CD8-positive, alpha-beta memory T cell (primary cell): Measurements from ENCODE around the gene COL27A1. TPM values are rescaled to one million over a fixed set of nuclear protein-coding genes. Genes with fewer than 3 reads are reported as not detected.

Source experiments
- CTCF ChIA-PET: fragments of 350-600 bp; sonication (Branson Sonifier 250); formaldehyde crosslinking; loops from one replicate; lab custom pipeline; 2021; ENCODE audit warnings: antibody characterized with exemption; lab: Charles Lee
- POLR2A ChIA-PET: fragments of 350-600 bp; sonication (Branson Sonifier 250); formaldehyde crosslinking; loops from one replicate; lab custom pipeline; 2021; ENCODE audit warnings: antibody characterized with exemption; lab: Charles Lee
- DNase-seq, 5 donors: peaks; one replicate each; pipeline versions ENCODE4 v3.0.0 to v3.0.0-alpha.2; 2020 to 2022; ENCODE audit warnings: mixed read lengths in 1 of 5
- H3K27ac ChIP-seq: one replicate; pipeline ENCODE4 v1.7.0; 2013; ENCODE audit warnings: low read depth, mild to moderate bottlenecking, low read length, moderate library complexity
- H3K27me3 ChIP-seq: 2 replicates; pipeline ENCODE4 v1.7.0; 2013; ENCODE audit warnings: low read length, mild to moderate bottlenecking; ENCODE audit not compliant: insufficient read depth, poor library complexity, severe bottlenecking
- H3K36me3 ChIP-seq: 2 replicates; pipeline ENCODE4 v1.7.0; 2013; ENCODE audit warnings: mild to moderate bottlenecking, low read length, moderate library complexity; ENCODE audit not compliant: insufficient read depth
- H3K4me1 ChIP-seq: 2 replicates; pipeline ENCODE4 v1.7.0; 2013; ENCODE audit warnings: mild to moderate bottlenecking, low read length, moderate library complexity; ENCODE audit not compliant: insufficient read depth
- H3K4me3 ChIP-seq: 2 replicates; pipeline ENCODE4 v1.7.0; 2013; ENCODE audit warnings: mild to moderate bottlenecking, low read length
- H3K9me3 ChIP-seq: 2 replicates; pipeline ENCODE4 v1.7.0; 2013; ENCODE audit warnings: mild to moderate bottlenecking, low read length
- H3K27ac Mint-ChIP-seq, 8 donors: one replicate each; pipeline ENCODE4 v1.8.0; 2020 to 2021; ENCODE audit warnings: mixed read lengths in 8 of 8, mild to moderate bottlenecking in 6 of 8, inconsistent platforms in 3 of 8, moderate library complexity in 3 of 8
- H3K27me3 Mint-ChIP-seq, 2 donors: one replicate each; pipeline ENCODE4 v1.8.0; 2020 to 2021; ENCODE audit warnings: mixed read lengths in 2 of 2, mild to moderate bottlenecking in 1 of 2, moderate library complexity in 1 of 2
- H3K36me3 Mint-ChIP-seq, 3 donors: one replicate each; pipeline ENCODE4 v1.8.0; 2020 to 2021; ENCODE audit warnings: mixed read lengths in 3 of 3, inconsistent platforms in 1 of 3, mild to moderate bottlenecking in 1 of 3
- H3K4me1 Mint-ChIP-seq, 3 donors: one replicate each; pipeline ENCODE4 v1.8.0; 2020 to 2021; ENCODE audit warnings: mixed read lengths in 3 of 3, inconsistent platforms in 1 of 3, mild to moderate bottlenecking in 1 of 3
- H3K4me3 Mint-ChIP-seq, 7 donors: one replicate each; pipeline ENCODE4 v1.8.0; 2020 to 2021; ENCODE audit warnings: mixed read lengths in 7 of 7, mild to moderate bottlenecking in 6 of 7, moderate library complexity in 4 of 7, inconsistent platforms in 2 of 7
- H3K9me3 Mint-ChIP-seq, 5 donors: one replicate each; pipeline ENCODE4 v1.8.0; 2020 to 2022; ENCODE audit warnings: mixed read lengths in 5 of 5, mild to moderate bottlenecking in 3 of 5, moderate library complexity in 2 of 5, inconsistent platforms in 1 of 5
- polyA plus RNA-seq: library from polyadenylated mRNA; unstranded; fragments of 300-500 nt; fragmentation: Illumina TruSeq; gene quantifications from one replicate; pipeline ENCODE4 v1.2.3, GENCODE V29; 2021
- total RNA-seq, 2 experiments: library from RNA; stranded (reverse); gene quantifications; one replicate each; pipeline ENCODE4 v1.2.3, GENCODE V29; 2021

Gene COL27A1
- total and polyA plus RNA-seq, 3 experiments from 2014 or later = 0.86 to 1.6 TPM; not detected in 1

DNA sequence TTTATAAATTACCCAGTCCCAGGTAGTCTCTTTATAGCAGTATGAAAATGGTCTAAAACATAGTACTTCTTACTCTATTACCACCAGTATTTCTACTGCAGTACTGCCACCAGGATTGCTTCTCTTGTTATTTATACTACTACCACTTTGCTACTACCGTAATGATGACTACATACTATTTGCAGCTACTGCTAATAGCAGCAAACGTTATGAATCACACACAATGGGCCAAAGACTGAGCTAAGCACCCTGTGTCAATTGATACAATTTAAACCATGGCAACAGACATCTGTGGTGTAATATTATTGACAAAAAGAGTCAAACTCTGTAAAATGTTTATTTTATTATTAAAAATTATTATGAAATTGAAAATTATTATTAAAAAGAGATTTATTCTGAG is 41.0 kb upstream of the COL27A1 start:
- Histone ChIP-seq H3K27ac (no peak overlapping the region), H3K4me1 (no peaks in the 10 kb centered on the region), H3K36me3 (no peaks in the 10 kb centered on the region), H3K9me3 (no peaks in the 10 kb centered on the region), H3K27me3 (no peaks in the 10 kb centered on the region), H3K4me3 (no peak overlapping the region)
- ChIA-PET POLR2A (no interaction called here), CTCF (no interaction called here)
- Mint-ChIP-seq H3K4me3 (no peak overlapping the region), H3K9me3 (no peaks in the 10 kb centered on the region), H3K4me1 (no peaks in the 10 kb centered on the region), H3K27me3 (peaks cover 20 to 51% of the 10 kb centered on the region in 2 donors), H3K27ac (no peak overlapping the region), H3K36me3 (no peaks in the 10 kb centered on the region)
- no peak for DNase-seq

DNA sequence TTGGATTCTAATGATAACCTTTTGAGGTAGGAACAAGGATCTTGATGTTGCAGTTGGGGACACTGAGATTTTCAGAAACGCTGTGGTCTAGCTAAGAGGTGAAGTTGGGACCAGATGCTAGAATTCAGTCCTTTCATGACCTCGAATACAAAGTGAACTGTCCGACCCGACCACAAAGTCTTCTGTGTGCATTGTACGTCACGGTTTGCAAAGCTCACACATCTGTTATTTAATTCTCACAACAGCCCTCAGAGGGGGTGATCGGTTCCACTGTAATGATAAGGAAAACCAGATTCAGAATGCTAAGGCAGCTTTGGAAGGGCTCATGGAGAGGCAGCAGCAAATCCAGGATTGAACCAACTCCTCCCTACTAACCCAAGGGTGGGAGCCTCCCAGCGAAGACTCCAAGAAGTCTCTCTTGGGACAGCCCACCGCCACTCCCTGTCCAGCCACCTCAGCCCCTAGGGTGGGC is 39.6 kb upstream of the COL27A1 start:
- no peaks in the 10 kb centered on the region for H3K9me3 Mint-ChIP-seq
- Histone ChIP-seq H3K27me3 (no peaks in the 10 kb centered on the region), H3K27ac (no peak overlapping the region), H3K4me3 (no peak overlapping the region), H3K4me1 (no peaks in the 10 kb centered on the region), H3K36me3 (no peaks in the 10 kb centered on the region), H3K9me3 (no peaks in the 10 kb centered on the region)
- POLR2A ChIA-PET = no interaction called here
- no peak overlapping the region for H3K27ac Mint-ChIP-seq
- no peak overlapping the region for H3K4me3 Mint-ChIP-seq
- CTCF ChIA-PET = no interaction called here
- DNase-seq = no peak
- H3K36me3 Mint-ChIP-seq = no peaks in the 10 kb centered on the region
- no peaks in the 10 kb centered on the region for H3K4me1 Mint-ChIP-seq
- peaks cover 20 to 49% of the 10 kb centered on the region in 2 donors for H3K27me3 Mint-ChIP-seq

GRCh38 chr9:114116126-114116747 is 39.1 kb upstream of the COL27A1 start:
- no peak overlapping the region for H3K4me3 ChIP-seq
- Mint-ChIP-seq H3K36me3 (no peaks in the 10 kb centered on the region), H3K27ac (no peak overlapping the region), H3K9me3 (no peaks in the 10 kb centered on the region), H3K4me3 (no peak overlapping the region), H3K4me1 (no peaks in the 10 kb centered on the region), H3K27me3 (peaks cover 20 to 47% of the 10 kb centered on the region in 2 donors)
- ChIA-PET CTCF (no interaction called here), POLR2A (no interaction called here)
- no peaks in the 10 kb centered on the region for H3K27me3 ChIP-seq
- H3K9me3 ChIP-seq = no peaks in the 10 kb centered on the region
- no peak overlapping the region for H3K27ac ChIP-seq
- no peak for DNase-seq
- H3K4me1 ChIP-seq = no peaks in the 10 kb centered on the region
- no peaks in the 10 kb centered on the region for H3K36me3 ChIP-seq

- Mint-ChIP-seq H3K4me3 (peak overlapping the region in 1 of 7 donors; percentile 7), H3K4me1 (no peaks in the 10 kb centered on the region), H3K36me3 (no peaks in the 10 kb centered on the region), H3K9me3 (no peaks in the 10 kb centered on the region), H3K27ac (peak overlapping the region in 1 of 8 donors; percentile 43), H3K27me3 (peaks cover 17 to 43% of the 10 kb centered on the region in 2 donors)
- DNase-seq = no peak
- no peak overlapping the region for H3K4me3 ChIP-seq
- H3K27ac ChIP-seq = no peak overlapping the region
- H3K4me1 ChIP-seq = no peaks in the 10 kb centered on the region
- POLR2A ChIA-PET = no interaction called here
- CTCF ChIA-PET = no interaction called here
- H3K27me3 ChIP-seq = no peaks in the 10 kb centered on the region
- no peaks in the 10 kb centered on the region for H3K36me3 ChIP-seq
- H3K9me3 ChIP-seq = no peaks in the 10 kb centered on the region
These were observed 37.7 kb upstream of the COL27A1 start for GRCh38 chr9:114117614-114117995.

- Mint-ChIP-seq H3K4me1 (no peaks in the 10 kb centered on the region), H3K9me3 (no peaks in the 10 kb centered on the region), H3K36me3 (no peaks in the 10 kb centered on the region), H3K27me3 (peaks cover 14 to 37% of the 10 kb centered on the region in 2 donors), H3K4me3 (no peak overlapping the region), H3K27ac (no peak overlapping the region)
- Histone ChIP-seq H3K4me3 (no peak overlapping the region), H3K27me3 (no peaks in the 10 kb centered on the region), H3K36me3 (no peaks in the 10 kb centered on the region), H3K9me3 (no peaks in the 10 kb centered on the region), H3K27ac (no peak overlapping the region), H3K4me1 (no peaks in the 10 kb centered on the region)
- DNase-seq = no peak
- CTCF ChIA-PET = no interaction called here
- POLR2A ChIA-PET = no interaction called here
These were observed 37.1 kb upstream of the COL27A1 start for GRCh38 chr9:114117996-114118830.

DNA sequence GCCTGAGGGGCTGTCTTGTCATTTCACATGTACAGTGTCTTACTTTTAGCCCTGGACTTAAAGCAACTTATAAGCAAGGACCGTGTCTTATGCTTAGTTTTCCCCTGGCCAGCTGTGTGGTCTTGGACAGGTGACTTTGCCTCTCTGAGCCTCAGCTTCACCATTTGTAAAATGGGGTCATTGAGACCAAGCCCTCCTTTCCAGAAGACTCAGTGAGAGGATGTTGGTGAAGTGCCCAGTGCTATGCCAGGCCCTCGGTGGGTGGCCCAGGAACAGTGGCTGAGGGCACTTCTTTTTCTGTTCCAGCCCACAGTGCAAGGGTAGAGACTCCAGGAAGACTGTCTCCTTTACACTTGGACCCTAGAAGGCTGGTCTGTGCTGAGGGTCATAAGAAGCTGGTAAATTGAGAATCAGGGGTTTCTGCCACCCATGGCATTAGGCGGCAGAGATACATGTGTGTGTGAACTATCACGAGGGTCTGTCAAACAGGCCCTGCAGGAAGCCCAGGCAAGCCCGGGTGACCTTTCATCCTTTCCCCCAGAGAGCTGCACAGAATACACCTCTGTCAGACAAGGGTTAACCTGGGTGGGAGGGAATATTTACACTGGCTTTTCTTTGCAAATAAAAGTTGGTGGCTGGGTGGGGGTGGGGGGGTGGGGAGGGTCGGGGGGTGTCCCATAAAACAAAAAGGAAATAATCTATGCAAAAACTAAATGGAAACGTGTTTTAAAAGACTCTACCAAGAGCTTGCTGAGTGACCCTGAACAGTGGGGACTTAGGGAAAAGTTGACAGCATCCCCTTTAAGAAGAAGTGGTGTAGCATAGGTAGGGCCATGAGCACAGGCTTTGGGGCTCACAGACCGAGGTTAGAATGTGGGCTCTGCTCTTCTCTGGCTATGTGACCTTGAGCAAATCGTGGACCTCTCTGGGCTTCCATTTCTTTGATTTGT is 35.8 kb upstream of the COL27A1 start:
- H3K4me1 ChIP-seq = no peaks in the 10 kb centered on the region
- Mint-ChIP-seq H3K27ac (no peak overlapping the region), H3K4me3 (no peak overlapping the region), H3K9me3 (no peaks in the 10 kb centered on the region), H3K4me1 (no peaks in the 10 kb centered on the region), H3K36me3 (no peaks in the 10 kb centered on the region), H3K27me3 (peaks cover 9 to 27% of the 10 kb centered on the region in 2 donors)
- H3K9me3 ChIP-seq = no peaks in the 10 kb centered on the region
- CTCF ChIA-PET = interaction anchor here (1.5 kb wide), 1 partner anchor 12 kb away, joined by 3 read pairs; no protein-coding TSS in a partner anchor
- POLR2A ChIA-PET = no interaction called here
- H3K27ac ChIP-seq = no peak overlapping the region
- no peak overlapping the region for H3K4me3 ChIP-seq
- H3K27me3 ChIP-seq = no peaks in the 10 kb centered on the region
- no peak for DNase-seq
- H3K36me3 ChIP-seq = no peaks in the 10 kb centered on the region

- no peak overlapping the region for H3K4me3 Mint-ChIP-seq
- H3K4me1 Mint-ChIP-seq = no peaks in the 10 kb centered on the region
- Histone ChIP-seq H3K4me1 (no peaks in the 10 kb centered on the region), H3K4me3 (no peak overlapping the region), H3K9me3 (no peaks in the 10 kb centered on the region), H3K27ac (no peak overlapping the region), H3K27me3 (no peaks in the 10 kb centered on the region), H3K36me3 (no peaks in the 10 kb centered on the region)
- ChIA-PET POLR2A (no interaction called here), CTCF (interaction anchor here (1.5 kb wide), 1 partner anchor 12 kb away, joined by 3 read pairs; no protein-coding TSS in a partner anchor)
- H3K36me3 Mint-ChIP-seq = no peaks in the 10 kb centered on the region
- H3K27ac Mint-ChIP-seq = peak overlapping the region in 1 of 8 donors; percentile 18
- DNase-seq = no peak
- no peaks in the 10 kb centered on the region for H3K9me3 Mint-ChIP-seq
- H3K27me3 Mint-ChIP-seq = peaks cover 9 to 27% of the 10 kb centered on the region in 2 donors
These were observed 34.9 kb upstream of the COL27A1 start for GRCh38 chr9:114120192-114121014.
